Measurements from ENCODE around the gene GPR31.

The GPR31 gene

DNA sequence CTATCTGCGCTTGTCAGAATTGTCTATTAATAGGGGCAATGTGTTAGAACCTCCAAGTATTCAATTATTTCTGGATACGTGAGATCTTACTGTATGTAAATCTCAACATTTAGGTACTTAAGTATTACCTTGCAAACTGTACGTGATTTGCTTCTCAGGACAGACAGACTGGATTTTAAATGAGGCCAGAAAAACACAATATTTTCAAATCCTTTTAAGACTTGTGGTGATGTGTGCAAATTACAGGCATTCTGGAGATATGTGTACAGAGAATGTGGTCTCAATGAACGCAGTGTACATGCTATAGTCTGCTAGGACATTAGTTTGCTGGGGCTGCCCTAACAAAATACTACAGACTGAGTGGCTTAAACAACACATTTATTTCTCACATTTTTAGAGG is 18.0 kb downstream of the GPR31 start:
- peaks cover 8% of the 10 kb centered on the region for H3K4me1 Mint-ChIP-seq (ENCODE audit: low read depth)
- no peak overlapping the region for H3K27ac Mint-ChIP-seq
- no peak overlapping the region for H3K4me3 Mint-ChIP-seq
- no peaks in the 10 kb centered on the region for H3K36me3 Mint-ChIP-seq (ENCODE audit: low read depth)
- H3K9me3 Mint-ChIP-seq = no peaks in the 10 kb centered on the region
- intact Hi-C loops (cut with micrococcal nuclease) = no loop called here
- H3K27me3 Mint-ChIP-seq = peaks cover 3% of the 10 kb centered on the region

DNA sequence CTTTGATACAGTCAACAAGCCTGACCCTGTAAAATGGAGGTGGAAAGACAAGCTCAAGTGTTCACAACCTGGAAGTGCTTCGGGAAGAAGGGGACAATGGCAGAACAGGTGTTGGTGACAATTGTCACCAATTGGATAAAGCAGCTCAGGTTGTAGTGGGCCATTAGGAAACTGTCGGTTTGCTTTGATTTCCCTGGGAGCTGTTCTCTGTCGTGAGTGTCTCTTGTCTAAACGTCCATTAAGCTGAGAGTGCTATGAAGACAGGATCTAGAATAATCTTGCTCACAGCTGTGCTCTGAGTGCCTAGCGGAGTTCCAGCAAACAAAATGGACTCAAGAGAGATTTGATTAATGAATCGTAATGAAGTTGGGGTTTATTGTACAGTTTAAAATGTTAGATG is 19.9 kb downstream of the GPR31 start:
- H3K36me3 Mint-ChIP-seq (ENCODE audit: low read depth) = no peaks in the 10 kb centered on the region
- intact Hi-C loops (cut with micrococcal nuclease) = no loop called here
- H3K4me3 Mint-ChIP-seq = no peak overlapping the region
- H3K27me3 Mint-ChIP-seq = peaks cover 3% of the 10 kb centered on the region
- no peaks in the 10 kb centered on the region for H3K9me3 Mint-ChIP-seq
- H3K27ac Mint-ChIP-seq = no peak overlapping the region
- H3K4me1 Mint-ChIP-seq (ENCODE audit: low read depth) = peaks cover 8% of the 10 kb centered on the region

DNA sequence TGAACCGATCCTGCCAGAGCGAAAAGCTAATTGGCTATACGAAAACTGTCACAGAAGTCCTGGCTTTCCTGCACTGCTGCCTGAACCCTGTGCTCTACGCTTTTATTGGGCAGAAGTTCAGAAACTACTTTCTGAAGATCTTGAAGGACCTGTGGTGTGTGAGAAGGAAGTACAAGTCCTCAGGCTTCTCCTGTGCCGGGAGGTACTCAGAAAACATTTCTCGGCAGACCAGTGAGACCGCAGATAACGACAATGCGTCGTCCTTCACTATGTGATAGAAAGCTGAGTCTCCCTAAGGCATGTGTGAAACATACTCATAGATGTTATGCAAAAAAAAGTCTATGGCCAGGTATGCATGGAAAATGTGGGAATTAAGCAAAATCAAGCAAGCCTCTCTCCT is 20.7 kb downstream of the GPR31 start:
- peaks cover 3% of the 10 kb centered on the region for H3K27me3 Mint-ChIP-seq
- no peaks in the 10 kb centered on the region for H3K36me3 Mint-ChIP-seq (ENCODE audit: low read depth)
- H3K27ac Mint-ChIP-seq = no peak overlapping the region
- no peaks in the 10 kb centered on the region for H3K9me3 Mint-ChIP-seq
- no peak overlapping the region for H3K4me3 Mint-ChIP-seq
- intact Hi-C loops (cut with micrococcal nuclease) = no loop called here
- H3K4me1 Mint-ChIP-seq (ENCODE audit: low read depth) = peaks cover 8% of the 10 kb centered on the region

DNA sequence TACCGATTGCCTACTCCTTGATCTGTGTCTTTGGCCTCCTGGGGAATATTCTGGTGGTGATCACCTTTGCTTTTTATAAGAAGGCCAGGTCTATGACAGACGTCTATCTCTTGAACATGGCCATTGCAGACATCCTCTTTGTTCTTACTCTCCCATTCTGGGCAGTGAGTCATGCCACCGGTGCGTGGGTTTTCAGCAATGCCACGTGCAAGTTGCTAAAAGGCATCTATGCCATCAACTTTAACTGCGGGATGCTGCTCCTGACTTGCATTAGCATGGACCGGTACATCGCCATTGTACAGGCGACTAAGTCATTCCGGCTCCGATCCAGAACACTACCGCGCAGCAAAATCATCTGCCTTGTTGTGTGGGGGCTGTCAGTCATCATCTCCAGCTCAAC is 21.4 kb downstream of the GPR31 start:
- peaks cover 8% of the 10 kb centered on the region for H3K4me1 Mint-ChIP-seq (ENCODE audit: low read depth)
- H3K27me3 Mint-ChIP-seq = peaks cover 3% of the 10 kb centered on the region
- no peaks in the 10 kb centered on the region for H3K9me3 Mint-ChIP-seq
- no peak overlapping the region for H3K27ac Mint-ChIP-seq
- H3K4me3 Mint-ChIP-seq = no peak overlapping the region
- intact Hi-C loops (cut with micrococcal nuclease) = no loop called here
- no peaks in the 10 kb centered on the region for H3K36me3 Mint-ChIP-seq (ENCODE audit: low read depth)

DNA sequence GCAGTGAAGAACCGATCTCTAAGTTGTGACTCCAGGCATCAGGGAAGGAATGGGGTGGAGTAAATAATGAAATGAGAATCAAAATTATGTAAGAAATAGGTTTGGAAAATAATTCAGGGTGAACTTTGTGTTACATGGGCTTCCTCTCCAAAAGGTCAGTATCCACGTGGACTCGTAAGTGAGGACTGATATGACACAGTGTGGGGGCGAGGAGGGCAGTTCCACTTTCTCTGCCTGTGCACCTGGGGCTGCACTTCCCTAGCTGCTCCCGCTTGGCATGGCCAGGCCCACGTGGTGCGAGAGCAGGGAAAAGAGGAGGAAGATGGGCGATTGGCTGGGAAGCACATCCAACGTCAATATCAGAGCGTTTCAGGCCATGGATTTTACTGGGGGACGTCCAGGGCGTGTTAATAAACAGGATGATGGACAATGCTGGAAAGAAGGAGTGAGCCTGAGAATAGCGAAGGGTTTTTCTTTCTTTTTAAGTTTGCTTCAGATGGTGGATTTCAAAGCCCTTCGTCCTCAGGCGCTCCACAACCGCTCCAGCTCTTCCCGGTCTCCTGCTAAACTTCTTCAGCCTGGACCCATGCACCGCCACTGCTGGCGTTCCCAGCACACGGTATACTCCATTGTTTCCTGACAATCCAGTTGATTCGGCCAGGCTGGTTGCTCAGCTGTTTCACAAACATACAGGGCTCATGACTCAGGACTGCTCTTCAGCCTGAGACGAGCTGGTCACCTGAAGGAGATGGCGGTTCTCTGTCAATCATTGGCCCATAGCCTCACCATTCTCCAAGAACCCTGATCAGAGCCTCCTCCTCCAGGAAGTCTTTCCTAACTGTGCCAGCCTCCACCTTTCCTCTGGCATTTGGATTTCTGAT is 23.1 kb downstream of the GPR31 start:
- Mint-ChIP-seq H3K4me3 (no peak overlapping the region), H3K27me3 (peaks cover 3% of the 10 kb centered on the region), H3K36me3 (ENCODE audit: low read depth) (no peaks in the 10 kb centered on the region), H3K9me3 (no peaks in the 10 kb centered on the region), H3K27ac (no peak overlapping the region), H3K4me1 (ENCODE audit: low read depth) (no peaks in the 10 kb centered on the region)
- intact Hi-C loops (cut with micrococcal nuclease) = no loop called here

DNA sequence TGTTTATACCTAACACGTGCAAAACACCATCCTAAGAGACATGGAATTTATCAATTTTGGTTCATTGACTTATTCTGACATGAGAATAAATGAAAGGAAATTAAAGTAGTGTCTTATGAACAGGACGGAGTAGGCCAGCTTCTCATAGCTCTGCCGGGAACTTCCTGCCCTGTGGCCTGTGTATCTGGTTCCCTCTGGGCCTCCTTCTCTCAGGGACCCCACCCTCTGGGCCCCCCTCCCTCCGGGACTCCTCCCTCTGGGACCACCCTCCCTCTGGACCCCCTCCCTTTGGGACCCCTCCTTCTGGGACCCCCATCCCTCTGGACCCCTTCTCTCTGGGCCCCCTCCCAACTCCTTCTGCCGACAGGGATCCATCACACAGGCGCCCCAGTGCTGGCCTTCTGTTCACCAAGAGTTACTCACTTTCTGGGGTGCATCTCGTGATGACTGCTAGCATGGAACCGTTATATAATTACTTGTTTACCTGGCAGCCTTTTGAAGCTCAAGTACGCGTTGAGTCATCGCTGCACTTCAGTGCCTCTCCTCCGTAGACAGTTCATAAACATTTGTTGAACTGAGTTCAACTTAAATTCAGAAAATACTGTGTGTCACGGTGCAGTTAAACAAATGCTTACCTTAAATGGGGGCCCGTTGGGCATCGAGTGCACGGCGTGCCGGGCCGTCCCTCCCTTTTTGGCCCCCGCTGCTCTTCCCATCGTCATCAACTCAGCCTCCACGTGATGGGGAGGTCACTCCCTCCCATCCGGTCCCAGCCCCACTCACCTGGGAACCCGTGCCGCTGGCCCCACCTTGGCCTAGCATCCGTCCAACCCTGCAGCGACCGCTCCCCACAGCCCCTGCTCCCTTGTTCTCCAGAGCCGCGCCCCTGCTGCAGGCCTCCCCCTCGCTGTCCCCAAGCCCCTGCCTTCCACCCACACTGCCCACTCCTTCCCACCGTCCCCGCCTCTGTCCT is 26.8 kb downstream of the GPR31 start:
- Mint-ChIP-seq H3K4me3 (no peak overlapping the region), H3K36me3 (ENCODE audit: low read depth) (peaks cover 5% of the 10 kb centered on the region), H3K27me3 (no peaks in the 10 kb centered on the region), H3K27ac (no peak overlapping the region), H3K9me3 (peaks cover 6% of the 10 kb centered on the region), H3K4me1 (ENCODE audit: low read depth) (no peaks in the 10 kb centered on the region)
- intact Hi-C loops (cut with micrococcal nuclease) = no loop called here

DNA sequence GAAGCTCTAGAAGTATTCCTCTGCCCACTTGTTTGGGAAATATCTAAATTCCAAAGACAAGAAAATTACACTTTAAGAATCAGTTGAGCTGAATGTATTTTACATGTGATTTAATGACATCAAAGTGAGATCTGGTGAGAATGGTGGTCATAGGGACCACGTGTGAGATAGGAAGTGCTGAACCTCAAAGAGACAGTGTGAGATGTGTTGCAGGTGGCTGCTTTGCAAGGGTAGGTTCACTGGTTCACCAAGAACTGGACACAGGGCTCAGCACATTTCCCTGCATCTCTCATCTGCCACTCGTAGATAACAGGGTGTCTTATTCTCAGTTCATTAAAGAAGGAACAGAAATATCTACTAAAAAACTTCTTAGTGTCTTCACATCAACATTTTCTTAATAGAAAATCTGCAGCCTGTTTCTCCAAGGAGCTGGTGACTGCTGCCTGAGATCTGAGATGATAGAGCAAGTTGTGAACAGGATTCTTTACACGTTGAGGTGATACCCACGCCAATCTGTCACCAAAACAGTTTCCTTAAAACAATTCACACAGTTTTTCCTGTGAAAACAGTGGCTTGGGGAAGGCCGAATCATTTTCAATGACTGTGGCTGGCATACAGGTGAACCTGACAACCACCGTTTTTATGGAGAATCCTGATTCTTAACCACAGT is 27.6 kb downstream of the GPR31 start:
- Mint-ChIP-seq H3K9me3 (peaks cover 6% of the 10 kb centered on the region), H3K4me1 (ENCODE audit: low read depth) (peaks cover 4% of the 10 kb centered on the region), H3K27me3 (no peaks in the 10 kb centered on the region), H3K4me3 (no peak overlapping the region), H3K36me3 (ENCODE audit: low read depth) (peaks cover 5% of the 10 kb centered on the region), H3K27ac (no peak overlapping the region)
- intact Hi-C loops (cut with micrococcal nuclease) = no loop called here

DNA sequence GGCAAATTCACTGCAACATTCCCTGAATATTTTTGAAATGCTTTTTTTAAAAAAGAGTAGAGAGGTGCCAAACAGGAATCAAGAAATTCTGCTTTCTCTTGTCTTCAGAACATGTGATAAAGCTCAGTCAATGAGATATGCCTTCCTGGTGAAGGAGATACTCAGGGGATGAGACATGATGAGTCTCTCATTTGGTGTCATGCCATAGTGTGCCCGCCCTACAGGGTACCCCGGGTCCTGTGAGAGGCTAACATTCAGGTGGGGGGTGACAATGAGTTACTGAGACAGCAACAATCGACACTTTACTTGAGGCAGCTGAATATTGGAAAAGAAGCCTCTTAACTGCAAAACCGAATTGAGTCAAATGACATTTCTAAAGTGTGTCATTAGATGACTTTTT is 28.2 kb downstream of the GPR31 start:
- peaks cover 5% of the 10 kb centered on the region for H3K4me1 Mint-ChIP-seq (ENCODE audit: low read depth)
- peaks cover 5% of the 10 kb centered on the region for H3K36me3 Mint-ChIP-seq (ENCODE audit: low read depth)
- H3K4me3 Mint-ChIP-seq = no peak overlapping the region
- peaks cover 6% of the 10 kb centered on the region for H3K9me3 Mint-ChIP-seq
- H3K27ac Mint-ChIP-seq = no peak overlapping the region
- no peaks in the 10 kb centered on the region for H3K27me3 Mint-ChIP-seq
- intact Hi-C loops (cut with micrococcal nuclease) = loop anchor here (10.0 kb wide), 1 partner anchor 85 kb away; no protein-coding TSS in a partner anchor

DNA sequence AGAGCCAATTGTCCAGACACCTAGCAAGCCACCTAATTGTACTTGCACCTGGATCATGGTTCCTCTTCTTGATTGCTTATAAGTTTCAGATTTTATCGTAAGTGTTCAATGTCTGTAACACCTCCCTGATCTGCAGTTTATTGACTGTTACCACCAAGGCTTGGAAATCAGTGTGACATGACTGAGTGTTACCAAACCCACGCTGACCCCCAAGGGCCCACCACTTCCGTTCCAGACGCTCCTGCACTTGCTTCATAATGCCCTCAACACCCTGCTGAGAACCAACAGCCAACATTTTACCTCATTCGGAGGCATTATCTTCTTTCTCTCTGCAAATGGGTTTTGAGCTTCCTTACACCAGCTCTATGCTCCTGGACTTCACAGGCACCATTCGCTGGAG is 28.6 kb downstream of the GPR31 start:
- Mint-ChIP-seq H3K9me3 (peaks cover 6% of the 10 kb centered on the region), H3K4me3 (no peak overlapping the region), H3K27ac (no peak overlapping the region), H3K27me3 (no peaks in the 10 kb centered on the region), H3K4me1 (ENCODE audit: low read depth) (peaks cover 5% of the 10 kb centered on the region), H3K36me3 (ENCODE audit: low read depth) (peaks cover 5% of the 10 kb centered on the region)
- intact Hi-C loops (cut with micrococcal nuclease) = loop anchor here (10.0 kb wide), 1 partner anchor 84 kb away; no protein-coding TSS in a partner anchor

DNA sequence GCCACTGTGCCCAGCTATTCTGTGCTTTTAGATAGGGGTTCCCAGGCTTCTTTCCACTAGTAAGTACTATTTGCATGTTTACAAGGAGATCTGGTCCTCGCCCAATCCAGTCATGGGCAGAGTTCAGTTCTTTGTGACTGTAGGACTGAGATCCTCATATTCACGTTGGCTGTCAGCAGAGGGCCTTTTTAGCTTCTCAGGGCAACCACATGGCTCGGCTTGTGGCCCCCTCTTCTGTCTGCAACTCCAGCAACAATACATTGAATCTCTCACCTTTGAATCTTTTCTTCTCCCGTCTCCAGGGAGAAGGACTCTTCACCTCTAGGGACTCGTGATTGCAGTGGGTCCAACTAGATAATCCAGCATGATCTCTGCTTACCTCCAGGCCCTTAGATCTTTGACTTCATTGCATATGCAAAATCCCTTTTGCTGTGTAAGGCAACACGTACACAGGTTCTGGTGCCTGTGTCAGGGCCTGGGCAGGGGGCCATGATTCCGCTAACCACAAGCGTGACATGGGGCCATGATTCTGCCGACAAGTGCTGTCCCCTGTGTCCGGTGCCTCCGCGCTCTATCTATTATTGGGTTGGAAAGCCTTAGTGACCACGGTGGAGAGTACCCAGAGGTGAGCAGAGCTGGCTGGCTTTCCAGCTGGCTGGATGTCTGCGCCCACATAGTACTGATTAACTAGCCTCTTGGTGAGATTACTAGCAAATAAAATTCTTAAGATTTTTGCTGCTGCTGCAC is 29.8 kb downstream of the GPR31 start:
- peaks cover 2% of the 10 kb centered on the region for H3K27me3 Mint-ChIP-seq
- intact Hi-C loops (cut with micrococcal nuclease) = loop anchor here (10.0 kb wide), 1 partner anchor 83 kb away; no protein-coding TSS in a partner anchor
- H3K4me1 Mint-ChIP-seq (ENCODE audit: low read depth) = peaks cover 5% of the 10 kb centered on the region
- H3K27ac Mint-ChIP-seq = no peak overlapping the region
- H3K36me3 Mint-ChIP-seq (ENCODE audit: low read depth) = peaks cover 5% of the 10 kb centered on the region
- H3K9me3 Mint-ChIP-seq = peaks cover 6% of the 10 kb centered on the region
- H3K4me3 Mint-ChIP-seq = no peak overlapping the region

DNA sequence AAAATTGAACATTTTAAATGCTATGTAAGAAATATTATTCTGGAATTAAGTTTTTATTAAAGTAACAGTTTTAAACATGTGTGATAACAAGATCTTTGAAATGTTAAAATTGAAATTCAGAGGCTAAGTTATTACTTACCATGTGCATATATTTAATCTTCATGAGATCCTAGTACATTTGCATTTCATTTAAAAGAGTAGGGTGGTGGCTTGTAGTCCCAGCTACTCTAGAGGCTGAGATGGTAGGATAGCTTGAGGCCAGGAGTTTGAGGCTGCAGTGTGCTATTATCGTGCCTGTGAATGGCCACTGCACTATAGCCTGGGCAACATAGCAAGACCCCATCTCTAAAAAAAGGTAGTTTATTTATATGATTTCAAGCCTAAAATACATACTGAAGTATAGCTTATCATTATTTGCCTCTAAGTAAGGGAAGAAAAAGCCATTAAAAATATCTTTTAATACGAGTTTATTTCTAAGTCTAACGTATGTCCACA is 31.9 kb downstream of the GPR31 start:
- no peak overlapping the region for H3K4me3 Mint-ChIP-seq
- intact Hi-C loops (cut with micrococcal nuclease) = loop anchor here (10.0 kb wide), 1 partner anchor 81 kb away; no protein-coding TSS in a partner anchor
- H3K36me3 Mint-ChIP-seq (ENCODE audit: low read depth) = peaks cover 5% of the 10 kb centered on the region
- peaks cover 6% of the 10 kb centered on the region for H3K9me3 Mint-ChIP-seq
- peaks cover 2% of the 10 kb centered on the region for H3K27me3 Mint-ChIP-seq
- H3K27ac Mint-ChIP-seq = no peak overlapping the region
- peaks cover 17% of the 10 kb centered on the region for H3K4me1 Mint-ChIP-seq (ENCODE audit: low read depth)

DNA sequence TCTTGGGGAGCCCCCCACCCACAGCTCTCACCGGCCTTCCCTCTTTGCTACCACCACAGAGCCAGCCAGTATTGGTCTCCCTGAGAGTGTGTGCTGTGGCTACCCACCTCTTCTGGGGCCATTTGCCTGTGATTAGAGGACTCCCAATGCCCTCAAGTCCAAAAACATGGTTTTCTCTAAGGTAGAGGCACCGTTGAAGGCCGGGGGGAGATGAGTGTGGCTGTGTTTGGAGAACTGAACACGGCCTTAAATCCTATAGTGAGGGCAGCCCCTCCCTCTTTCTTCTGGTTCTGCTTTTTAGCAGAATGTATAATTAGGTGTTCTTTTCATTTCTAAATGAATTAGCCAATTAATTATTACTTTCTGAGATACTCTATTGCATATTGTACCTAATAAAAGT is 32.4 kb downstream of the GPR31 start:
- Mint-ChIP-seq H3K4me3 (peak overlapping the region; percentile 49), H3K4me1 (ENCODE audit: low read depth) (peaks cover 22% of the 10 kb centered on the region), H3K27ac (no peak overlapping the region), H3K36me3 (ENCODE audit: low read depth) (peaks cover 5% of the 10 kb centered on the region), H3K27me3 (peaks cover 2% of the 10 kb centered on the region), H3K9me3 (peaks cover 6% of the 10 kb centered on the region)
- intact Hi-C loops (cut with micrococcal nuclease) = loop anchor here (10.0 kb wide), 1 partner anchor 81 kb away; no protein-coding TSS in a partner anchor

DNA sequence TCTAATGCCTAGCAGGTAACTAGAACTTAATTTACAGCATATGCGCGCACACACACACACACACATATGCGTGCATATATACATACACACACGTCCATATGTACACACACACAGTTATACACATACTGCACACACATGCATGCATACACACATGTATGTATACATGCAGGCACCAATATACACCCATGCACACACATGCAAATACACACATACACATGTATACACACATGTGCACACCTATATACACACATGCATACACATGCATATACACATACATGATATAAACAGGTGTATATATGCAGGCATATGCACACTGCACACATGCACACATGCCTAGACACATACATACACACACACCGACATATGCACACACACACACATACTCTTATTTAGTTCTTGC is 33.0 kb downstream of the GPR31 start:
- no peak overlapping the region for H3K27ac Mint-ChIP-seq
- peaks cover 2% of the 10 kb centered on the region for H3K27me3 Mint-ChIP-seq
- peaks cover 6% of the 10 kb centered on the region for H3K9me3 Mint-ChIP-seq
- H3K4me3 Mint-ChIP-seq = no peak overlapping the region
- peaks cover 5% of the 10 kb centered on the region for H3K36me3 Mint-ChIP-seq (ENCODE audit: low read depth)
- intact Hi-C loops (cut with micrococcal nuclease) = loop anchor here (5.0 to 10.0 kb wide), 2 partner anchors 37 to 80 kb away; no protein-coding TSS in a partner anchor
- H3K4me1 Mint-ChIP-seq (ENCODE audit: low read depth) = peaks cover 23% of the 10 kb centered on the region

Data from dendritic cell treated with granulocyte-macrophage colony-stimulating factor and Interleukin-4, amounts not matched to agents 40 ng/mL and 50 ng/mL, for 4 days (primary cell).